C4-2B (cell line): Measurements from ENCODE around the gene ANKS1B.

Experiments
- CTCF ChIP-seq: fragments of 450-650 bp; conservative IDR thresholded peaks from 2 replicates; pipeline ENCODE4 v1.5.1; 2017; ENCODE audit warnings: mild to moderate bottlenecking
- ZFX ChIP-seq: fragments of 450-650 bp; IDR thresholded peaks from 2 replicates; pipeline ENCODE4 v1.6.1; 2017

GRCh38 chr12:99752740-99753139, 232.0 kb downstream of the ANKS1B start:
- TF ChIP-seq CTCF (no peak), ZFX (no peak)
